ENCODE data around the gene WLS.
"Not testable (repeated sequence)": the region's sequence is repeated elsewhere in the genome, so short reads cannot be mapped to it uniquely, and the experiment has no call there.

The WLS gene

DNA sequence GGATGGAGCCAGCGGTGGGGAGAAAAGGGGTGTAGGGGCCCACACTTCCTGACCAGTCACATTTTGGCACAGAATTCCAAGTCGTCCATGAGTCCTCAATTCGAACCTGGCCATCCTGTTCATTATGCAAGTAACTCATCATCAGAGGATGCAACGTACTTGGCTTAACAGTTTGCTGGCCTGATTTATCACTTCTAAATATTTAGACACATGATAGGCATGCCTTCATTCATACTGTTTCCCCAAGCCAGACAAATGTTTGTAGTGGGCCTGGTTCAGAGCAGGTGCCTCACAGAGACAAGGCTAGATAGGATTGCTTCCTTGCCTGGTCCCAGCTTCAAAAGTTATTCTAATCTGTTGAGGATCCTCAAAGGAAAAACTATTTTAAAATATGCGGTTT is 66.7 kb downstream of the WLS start:
- no peak for DNase-seq (ENCODE audit: low read depth)

DNA sequence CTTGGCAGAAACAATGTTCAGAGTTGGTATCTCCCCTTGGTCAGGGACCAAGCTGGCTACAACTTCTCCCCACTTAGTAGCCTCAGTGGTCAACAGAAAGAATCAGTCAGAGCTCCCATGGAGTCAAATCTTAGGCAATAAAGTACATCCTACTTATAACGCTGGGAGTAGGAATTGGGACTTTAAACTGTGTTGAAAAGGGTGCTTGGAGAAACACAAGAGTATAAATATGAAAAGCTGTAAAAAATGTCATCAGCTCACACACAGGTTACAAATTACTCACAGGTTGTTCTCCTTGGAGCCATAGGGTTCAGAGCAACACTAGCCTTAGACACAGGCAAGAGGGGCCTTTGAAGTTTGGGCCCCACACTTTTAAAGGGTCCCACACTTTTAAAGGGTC is 67.4 kb downstream of the WLS start:
- DNase-seq (ENCODE audit: low read depth): no peak

DNA sequence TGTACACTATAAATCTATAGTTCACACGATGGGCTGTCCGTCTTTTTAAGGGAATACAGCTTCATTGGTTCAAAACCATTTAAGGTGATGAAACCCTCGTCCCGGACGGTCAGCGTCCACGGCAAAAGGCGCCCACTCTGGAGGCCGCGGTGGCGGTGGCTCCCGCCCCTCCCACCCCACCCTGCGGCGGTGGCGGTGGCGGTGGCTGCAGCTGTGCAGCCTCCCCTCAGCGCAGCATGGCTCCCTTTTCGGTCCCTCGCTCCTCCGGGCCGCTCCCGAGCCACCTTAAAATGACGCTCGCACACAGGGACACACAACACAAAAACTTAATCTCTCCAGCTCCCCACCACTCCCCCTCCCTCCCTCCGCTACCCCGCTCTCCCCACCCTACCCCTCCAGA is 69.1 kb downstream of the WLS start:
- no peak for DNase-seq (ENCODE audit: low read depth)

DNA sequence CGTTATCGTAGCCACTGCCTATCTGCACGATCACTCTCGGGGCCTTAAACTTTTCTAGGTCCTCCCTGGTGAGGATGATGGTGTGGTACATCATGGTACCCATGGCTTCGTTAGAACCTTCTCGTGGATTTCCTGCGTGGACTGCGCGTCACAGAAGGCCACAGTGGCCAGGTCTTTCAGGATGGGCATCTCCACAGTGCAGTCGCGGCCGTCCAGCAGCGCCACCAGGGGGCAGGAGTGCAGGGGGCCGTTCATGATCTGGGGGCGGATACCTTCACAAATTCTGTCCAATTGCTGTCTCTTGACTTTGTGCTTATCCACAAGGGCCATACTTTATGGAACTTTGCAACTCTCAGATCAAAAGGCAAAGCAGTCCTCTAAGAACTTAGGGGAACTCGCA is 69.6 kb downstream of the WLS start:
- DNase-seq (ENCODE audit: low read depth): no peak

GRCh38 chr1:68161672-68162071 is 70.7 kb downstream of the WLS start:
- DNase-seq (ENCODE audit: low read depth): not testable (repeated sequence)

GRCh38 chr1:68160935-68161334 is 71.4 kb downstream of the WLS start:
- not testable (repeated sequence) for DNase-seq (ENCODE audit: low read depth)

DNA sequence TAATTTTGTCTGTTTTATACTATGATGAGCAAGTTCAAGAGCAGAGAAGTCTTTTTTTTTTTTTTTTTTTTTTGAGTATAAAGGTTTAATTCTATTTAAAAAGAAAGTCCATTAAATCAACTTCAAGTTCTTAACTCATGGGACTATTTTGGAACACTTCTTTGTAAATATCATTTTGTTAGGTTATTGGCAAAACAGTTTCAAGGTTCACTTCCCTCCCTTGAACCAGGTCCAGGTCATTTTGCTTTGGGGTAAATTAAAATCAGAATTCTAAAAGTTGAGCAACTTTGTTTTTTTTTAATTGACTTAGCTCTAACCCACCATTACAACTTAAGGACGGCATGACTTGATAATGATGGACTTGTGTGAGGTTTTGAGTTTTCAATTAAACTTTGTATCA is 72.3 kb downstream of the WLS start:
- no peak for DNase-seq (ENCODE audit: low read depth)

DNA sequence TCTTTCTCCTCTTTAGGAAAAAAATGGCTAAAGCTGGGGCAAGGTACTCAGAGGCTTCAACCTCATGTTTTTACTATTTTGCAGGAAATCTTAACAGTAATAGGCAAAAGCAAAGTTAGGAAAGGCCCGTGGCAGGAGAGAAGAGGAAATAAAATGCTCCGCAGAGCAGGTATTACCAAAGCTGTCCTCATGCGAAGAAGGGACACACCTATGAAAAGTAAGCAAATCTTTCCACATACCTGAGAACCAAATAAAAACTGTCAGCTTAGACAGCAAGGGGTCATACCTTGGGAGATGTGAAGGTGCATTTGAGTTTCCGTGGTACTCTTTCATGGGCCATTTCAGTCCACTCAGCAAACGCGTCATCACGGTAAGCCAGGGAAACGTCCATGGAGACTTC is 73.5 kb downstream of the WLS start:
- no peak for DNase-seq (ENCODE audit: low read depth)

GRCh38 chr1:68157416-68157815 is 74.9 kb downstream of the WLS start:
- DNase-seq (ENCODE audit: low read depth): no peak

- no peak for DNase-seq (ENCODE audit: low read depth)
Measured at GRCh38 chr1:68151690-68152089, 80.6 kb downstream of the WLS start.

GRCh38 chr1:68149907-68150306 is 82.4 kb downstream of the WLS start:
- no peak for DNase-seq (ENCODE audit: low read depth)

GRCh38 chr1:68149110-68149798 is 83.1 kb downstream of the WLS start:
- no peak for DNase-seq (ENCODE audit: low read depth)

DNA sequence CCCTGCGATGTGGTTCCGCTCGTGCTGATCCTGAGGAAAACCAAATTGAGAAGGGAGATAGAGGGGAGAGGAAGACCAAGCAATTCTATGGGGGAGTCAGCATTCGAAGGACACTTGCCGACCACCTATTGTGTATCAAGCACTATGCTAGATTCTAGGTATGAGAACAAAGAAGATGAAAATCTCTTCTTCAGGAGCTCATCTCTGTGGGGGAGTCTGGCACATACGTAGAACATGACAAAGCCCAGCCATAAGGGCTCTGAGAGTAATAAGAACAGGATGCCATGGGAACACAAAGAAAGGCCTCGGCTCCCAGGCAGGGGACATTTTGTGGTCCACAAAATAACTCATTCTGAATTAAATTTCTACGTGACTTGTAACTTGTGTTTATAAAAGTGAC is 83.7 kb downstream of the WLS start:
- DNase-seq (ENCODE audit: low read depth): no peak

DNA sequence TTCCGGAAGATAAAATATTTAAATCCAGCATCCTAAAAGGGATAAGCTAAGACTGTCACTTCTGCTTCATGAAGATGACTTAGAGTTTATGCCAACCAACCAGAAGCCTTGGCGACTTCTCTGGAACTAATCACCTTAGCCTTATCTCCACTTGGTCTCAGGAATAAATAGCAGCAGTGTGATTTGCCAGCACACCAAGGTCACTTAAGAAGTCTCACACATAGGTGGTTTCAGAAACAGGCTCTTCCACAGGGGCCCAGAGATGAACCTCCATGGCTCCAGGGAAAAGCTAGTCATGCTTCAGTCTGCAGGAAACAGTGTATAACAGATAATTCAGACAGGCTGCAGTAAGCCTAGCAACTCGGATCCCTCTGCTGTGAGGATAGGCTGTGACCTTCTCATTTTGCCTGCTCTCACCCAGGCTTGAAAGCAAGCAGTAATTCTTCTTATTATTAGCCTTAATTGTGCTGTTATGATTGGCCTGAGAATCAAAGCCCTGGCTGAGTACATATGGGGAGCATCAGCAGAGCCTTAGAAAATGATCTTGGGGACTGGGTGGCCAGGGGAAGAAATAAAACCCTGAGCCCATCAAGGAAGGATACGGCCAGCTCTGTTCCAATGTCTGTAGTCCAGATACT is 84.7 kb downstream of the WLS start:
- no peak for DNase-seq (ENCODE audit: low read depth)

DNA sequence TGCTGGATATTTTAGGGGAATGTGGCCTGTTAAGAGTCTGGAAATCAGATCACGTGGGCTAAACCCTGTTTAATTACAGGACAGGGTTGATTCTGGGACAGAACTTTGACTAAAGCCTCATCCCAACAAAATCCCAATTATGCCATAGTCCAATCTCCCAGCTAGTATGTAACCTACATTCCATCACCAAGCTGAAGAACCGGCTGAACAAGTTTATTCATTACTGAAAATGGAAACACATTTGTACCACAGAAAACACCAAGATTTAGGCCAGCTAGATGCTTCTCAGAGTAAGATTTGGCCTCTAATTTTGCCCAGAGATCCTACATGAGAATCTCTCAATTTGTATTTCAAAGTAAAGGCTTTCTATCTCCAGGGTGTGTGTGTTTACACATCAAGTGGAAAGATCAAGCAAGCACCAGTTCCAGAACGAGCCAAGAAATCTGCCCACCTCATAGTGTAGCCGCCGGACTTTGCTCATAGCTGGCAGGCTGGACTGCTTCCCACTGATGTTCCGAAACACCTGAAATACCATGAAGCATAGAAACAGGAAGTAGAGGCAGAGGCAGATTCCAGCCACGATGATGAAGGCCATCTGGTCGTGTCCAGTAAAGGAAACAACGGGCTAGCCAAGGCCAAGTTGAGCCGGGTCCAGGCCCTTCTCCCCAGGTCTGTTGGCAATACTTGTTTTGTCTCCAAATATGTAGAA is 86.8 kb downstream of the WLS start:
- DNase-seq (ENCODE audit: low read depth): no peak

DNA sequence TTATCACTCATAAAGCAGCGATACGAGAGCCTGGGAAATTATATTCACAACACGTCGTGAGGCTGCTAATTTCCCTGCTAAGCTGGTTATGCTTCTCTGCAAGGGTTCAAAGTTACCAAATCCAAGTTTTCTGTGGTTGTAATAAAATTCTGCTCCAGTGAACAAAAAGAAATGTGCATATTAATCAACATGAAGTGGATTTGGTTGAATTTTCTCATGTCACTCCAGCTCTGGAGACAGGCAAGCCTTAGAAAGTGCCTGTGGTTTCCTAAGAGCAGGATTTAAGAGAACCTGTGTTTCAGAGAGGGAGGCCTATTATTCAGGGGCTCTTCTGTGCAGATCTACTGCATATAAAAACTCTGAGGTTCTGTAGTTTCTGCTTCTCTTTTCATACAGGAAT is 87.5 kb downstream of the WLS start:
- no peak for DNase-seq (ENCODE audit: low read depth)

DNA sequence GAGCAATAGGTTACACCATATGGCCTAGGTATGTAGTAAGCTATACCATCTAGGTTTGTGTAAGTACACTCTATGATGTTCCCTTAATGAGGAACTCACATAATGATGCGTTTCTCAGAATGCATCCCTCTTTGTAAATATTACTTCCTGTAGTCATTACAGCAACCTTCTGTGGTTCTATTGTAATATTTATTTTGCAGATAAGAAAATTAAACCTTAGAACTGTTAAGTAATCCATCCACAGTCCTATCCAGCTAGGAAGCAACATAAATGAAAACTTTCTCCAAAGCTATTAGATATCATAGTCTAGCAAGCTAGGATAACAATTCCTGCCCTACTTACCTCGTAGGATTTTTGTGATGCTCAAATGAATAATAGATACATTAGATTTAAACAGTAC is 88.7 kb downstream of the WLS start:
- no peak for DNase-seq (ENCODE audit: low read depth)

- no peak for DNase-seq (ENCODE audit: low read depth)
Measured at GRCh38 chr1:68142461-68142860, 89.9 kb downstream of the WLS start.

DNA sequence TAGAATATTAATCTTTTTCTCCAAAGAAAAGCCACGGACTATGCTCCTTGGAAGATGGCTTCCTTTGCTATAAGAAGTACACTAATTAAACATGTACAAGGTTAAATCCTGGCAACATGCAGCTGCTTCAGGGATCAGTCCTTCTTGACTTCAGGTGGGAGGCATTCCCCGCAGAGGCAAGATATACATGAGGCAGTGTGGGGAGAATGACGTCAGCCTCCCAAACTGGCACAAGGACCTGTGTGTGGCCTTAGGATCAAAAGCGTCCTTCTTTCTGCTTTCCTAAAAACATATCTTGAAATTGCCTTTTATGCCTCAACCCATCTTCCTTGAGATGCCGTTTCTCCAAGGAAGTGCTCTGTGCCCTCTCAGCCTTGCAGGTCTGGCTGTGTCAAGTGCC is 90.3 kb downstream of the WLS start:
- no peak for DNase-seq (ENCODE audit: low read depth)

GRCh38 chr1:68141071-68142021 is 91.0 kb downstream of the WLS start:
- no peak for DNase-seq (ENCODE audit: low read depth)

DNA sequence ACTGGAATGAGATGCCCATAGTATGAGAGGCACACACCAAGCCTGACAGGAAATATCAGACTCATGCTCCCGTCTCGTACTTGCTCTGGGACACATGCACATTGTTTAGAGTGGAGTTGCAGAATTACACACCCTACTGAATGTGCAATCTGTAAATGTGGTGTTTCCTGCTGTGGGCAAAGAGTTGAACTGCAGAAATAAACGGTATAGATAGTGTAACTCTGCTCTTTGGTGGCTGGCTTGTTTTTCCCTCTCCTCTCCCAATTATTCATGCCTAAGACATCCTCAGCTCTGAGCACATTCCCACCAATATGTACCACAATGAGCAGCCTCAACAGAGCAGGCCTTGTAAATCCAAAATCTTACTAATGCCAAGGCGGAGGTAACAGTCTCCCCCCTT is 91.8 kb downstream of the WLS start:
- no peak for DNase-seq (ENCODE audit: low read depth)

- DNase-seq (ENCODE audit: low read depth): no peak
Measured at GRCh38 chr1:68136187-68136586, 96.1 kb downstream of the WLS start.

Data from stimulated activated CD8-positive, alpha-beta memory T cell treated with anti-CD3 and anti-CD28 coated beads, Interleukin-4, amount 100 ng/mL, for 24 hours (primary cell).